Measurements from ENCODE around the gene EPHB2.

The EPHB2 gene

GRCh38 chr1:22722901-22723550 is 12.4 kb downstream of the EPHB2 start:
- no peak for DNase-seq

GRCh38 chr1:22727873-22728272 is 17.2 kb downstream of the EPHB2 start:
- no peak for DNase-seq

- peak; percentile 41 to 76 for DNase-seq
These were observed 18.2 kb downstream of the EPHB2 start for GRCh38 chr1:22728751-22729399.

GRCh38 chr1:22729400-22729773 is 18.7 kb downstream of the EPHB2 start:
- DNase-seq = no peak

- peak; percentile 11 to 44 for DNase-seq
These were observed 19.3 kb downstream of the EPHB2 start for GRCh38 chr1:22729912-22730311.

GRCh38 chr1:22731924-22732720 is 21.5 kb downstream of the EPHB2 start:
- DNase-seq = no peak

GRCh38 chr1:22733643-22734042 is 23.0 kb downstream of the EPHB2 start:
- no peak for DNase-seq

- DNase-seq = no peak
These were observed 26.0 kb downstream of the EPHB2 start for GRCh38 chr1:22736501-22737080.

- DNase-seq = no peak
These were observed 26.9 kb downstream of the EPHB2 start for GRCh38 chr1:22737374-22738068.

- no peak for DNase-seq
These were observed 27.4 kb downstream of the EPHB2 start for GRCh38 chr1:22738069-22738435.

- no peak for DNase-seq
These were observed 27.9 kb downstream of the EPHB2 start for GRCh38 chr1:22738522-22738921.

- DNase-seq = no peak
These were observed 29.2 kb downstream of the EPHB2 start for GRCh38 chr1:22739648-22740385.

GRCh38 chr1:22741118-22741517 is 30.5 kb downstream of the EPHB2 start:
- DNase-seq = no peak

- no peak for DNase-seq
These were observed 35.3 kb downstream of the EPHB2 start for GRCh38 chr1:22745669-22746585.

- DNase-seq = no peak
These were observed 36.5 kb downstream of the EPHB2 start for GRCh38 chr1:22747021-22747734.

- no peak for DNase-seq
These were observed 37.1 kb downstream of the EPHB2 start for GRCh38 chr1:22747735-22748073.

- no peak for DNase-seq
These were observed 38.9 kb downstream of the EPHB2 start for GRCh38 chr1:22749503-22749902.

- peak in 1 of 2 experiments; percentile 58 for DNase-seq
These were observed 39.5 kb downstream of the EPHB2 start for GRCh38 chr1:22749919-22750684.

GRCh38 chr1:22750685-22751051 is 40.0 kb downstream of the EPHB2 start:
- peak; percentile 9 to 58 for DNase-seq

- peak; percentile 56 to 66 for DNase-seq
These were observed 40.5 kb downstream of the EPHB2 start for GRCh38 chr1:22751124-22751531.
